Sigmoid colon (tissue), 4 donors: ENCODE results near the gene ANKRD27.

Experiments
- CTCF ChIP-seq, 4 experiments: fragments of 450-650 bp in 3 of 4; fragments of 200-600 bp in 1 of 4; IDR thresholded peaks; one replicate each; pipeline ENCODE4 v1.5.1; 2016 to 2019; ENCODE audit warnings: antibody characterized with exemption in 4 of 4, mild to moderate bottlenecking in 3 of 4, moderate library complexity in 2 of 4
- EP300 ChIP-seq, 4 donors: sonication (generic); formaldehyde crosslinking; IDR thresholded peaks; one replicate each; pipeline ENCODE4 v1.6.1; 2017; ENCODE audit warnings: antibody characterized with exemption in 4 of 4
- POLR2A ChIP-seq, 2 donors: fragments of 450-650 bp; IDR thresholded peaks; one replicate each; pipeline ENCODE4 v1.6.1; 2016; ENCODE audit warnings: antibody characterized with exemption in 2 of 2, mild to moderate bottlenecking in 2 of 2, moderate library complexity in 2 of 2

- no peak for TF ChIP-seq CTCF (IDR thresholded peaks at IDR 0.05)
- no peak for TF ChIP-seq EP300 (IDR thresholded peaks at IDR 0.05)
- no peak for TF ChIP-seq POLR2A (IDR thresholded peaks at IDR 0.05)
Observed at GRCh38 chr19:32711747-32712146, 36.8 kb upstream of the ANKRD27 start.
